GM06990 (cell line): Measurements from ENCODE around the gene PSD2.

Experiments used
- DNase-seq: peaks from one replicate; pipeline ENCODE4 v3.0.0-alpha.2; 2011; ENCODE audit not compliant: insufficient read length; ENCODE audit errors: extremely low read depth
- H3K27me3 ChIP-seq: replicated peaks from 2 replicates; pipeline ENCODE4 v1.6.0; 2011; ENCODE audit warnings: low read length; ENCODE audit not compliant: control insufficient read depth, insufficient read depth
- H3K36me3 ChIP-seq: 2 replicates; pipeline ENCODE4 v1.5.1; 2011; ENCODE audit warnings: low read length; ENCODE audit not compliant: control insufficient read depth, insufficient read depth
- H3K4me3 ChIP-seq: replicated peaks from 2 replicates; pipeline ENCODE4 v1.5.1; 2011; ENCODE audit warnings: low read depth, mild to moderate bottlenecking, control low read depth, low read length
- TF ChIP-seq, protein P1 (sequence below): IDR thresholded peaks from 2 replicates; pipeline ENCODE4 v1.5.1; 2011; ENCODE audit warnings: low read length, control low read depth, mild to moderate bottlenecking, inconsistent platforms; ENCODE audit not compliant: insufficient read depth, poor library complexity, severe bottlenecking

PSD2 gene

DNA sequence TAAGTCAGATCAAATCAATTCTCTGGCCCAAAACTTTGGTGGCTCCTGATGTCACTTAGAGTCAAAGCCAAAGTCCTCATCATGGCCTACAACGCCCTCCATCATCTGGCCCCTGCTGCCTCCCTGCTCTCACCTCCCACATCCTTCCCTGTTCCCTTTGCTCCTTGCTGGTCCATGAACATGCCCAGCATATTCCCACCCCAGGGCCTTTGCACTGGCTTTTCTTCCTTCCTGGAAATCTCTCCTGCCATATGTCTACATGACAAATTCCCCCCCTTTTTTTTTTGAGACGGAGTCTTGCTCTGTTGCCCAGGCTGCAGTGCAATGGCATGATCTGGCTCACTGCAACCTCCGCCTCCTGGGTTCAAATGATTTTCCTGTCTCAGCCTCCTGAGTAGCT is 11.1 kb upstream of the PSD2 start:
- H3K27me3 ChIP-seq, result no peaks in the 10 kb centered on the region; the same call in none of the 2 replicates
- H3K4me3 ChIP-seq, result no peak overlapping the region
- TF ChIP-seq, protein P1, sequence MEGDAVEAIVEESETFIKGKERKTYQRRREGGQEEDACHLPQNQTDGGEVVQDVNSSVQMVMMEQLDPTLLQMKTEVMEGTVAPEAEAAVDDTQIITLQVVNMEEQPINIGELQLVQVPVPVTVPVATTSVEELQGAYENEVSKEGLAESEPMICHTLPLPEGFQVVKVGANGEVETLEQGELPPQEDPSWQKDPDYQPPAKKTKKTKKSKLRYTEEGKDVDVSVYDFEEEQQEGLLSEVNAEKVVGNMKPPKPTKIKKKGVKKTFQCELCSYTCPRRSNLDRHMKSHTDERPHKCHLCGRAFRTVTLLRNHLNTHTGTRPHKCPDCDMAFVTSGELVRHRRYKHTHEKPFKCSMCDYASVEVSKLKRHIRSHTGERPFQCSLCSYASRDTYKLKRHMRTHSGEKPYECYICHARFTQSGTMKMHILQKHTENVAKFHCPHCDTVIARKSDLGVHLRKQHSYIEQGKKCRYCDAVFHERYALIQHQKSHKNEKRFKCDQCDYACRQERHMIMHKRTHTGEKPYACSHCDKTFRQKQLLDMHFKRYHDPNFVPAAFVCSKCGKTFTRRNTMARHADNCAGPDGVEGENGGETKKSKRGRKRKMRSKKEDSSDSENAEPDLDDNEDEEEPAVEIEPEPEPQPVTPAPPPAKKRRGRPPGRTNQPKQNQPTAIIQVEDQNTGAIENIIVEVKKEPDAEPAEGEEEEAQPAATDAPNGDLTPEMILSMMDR, result no peak
- no peaks in the 10 kb centered on the region for H3K36me3 ChIP-seq
- DNase-seq, result no peak

DNA sequence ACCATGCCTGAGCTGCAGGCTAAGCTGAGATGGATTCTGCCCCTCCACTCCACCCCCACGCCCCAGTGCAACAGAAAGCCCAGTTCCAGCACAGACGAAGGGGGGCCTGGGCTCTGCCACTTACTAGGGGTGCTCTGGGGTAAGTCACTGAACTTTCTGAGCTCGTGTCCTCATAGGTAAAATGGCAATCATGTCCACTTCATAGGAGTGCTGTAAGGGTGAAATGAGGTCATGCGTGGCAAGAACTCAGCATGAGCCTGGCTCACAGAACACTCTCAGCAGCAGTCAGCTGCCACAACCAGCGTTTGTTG is 8.4 kb upstream of the PSD2 start:
- TF ChIP-seq, protein P1, result no peak
- DNase-seq, result no peak
- H3K36me3 ChIP-seq, result no peaks in the 10 kb centered on the region
- H3K27me3 ChIP-seq, result no peaks in the 10 kb centered on the region; the same call in none of the 2 replicates
- H3K4me3 ChIP-seq, result no peak overlapping the region

DNA sequence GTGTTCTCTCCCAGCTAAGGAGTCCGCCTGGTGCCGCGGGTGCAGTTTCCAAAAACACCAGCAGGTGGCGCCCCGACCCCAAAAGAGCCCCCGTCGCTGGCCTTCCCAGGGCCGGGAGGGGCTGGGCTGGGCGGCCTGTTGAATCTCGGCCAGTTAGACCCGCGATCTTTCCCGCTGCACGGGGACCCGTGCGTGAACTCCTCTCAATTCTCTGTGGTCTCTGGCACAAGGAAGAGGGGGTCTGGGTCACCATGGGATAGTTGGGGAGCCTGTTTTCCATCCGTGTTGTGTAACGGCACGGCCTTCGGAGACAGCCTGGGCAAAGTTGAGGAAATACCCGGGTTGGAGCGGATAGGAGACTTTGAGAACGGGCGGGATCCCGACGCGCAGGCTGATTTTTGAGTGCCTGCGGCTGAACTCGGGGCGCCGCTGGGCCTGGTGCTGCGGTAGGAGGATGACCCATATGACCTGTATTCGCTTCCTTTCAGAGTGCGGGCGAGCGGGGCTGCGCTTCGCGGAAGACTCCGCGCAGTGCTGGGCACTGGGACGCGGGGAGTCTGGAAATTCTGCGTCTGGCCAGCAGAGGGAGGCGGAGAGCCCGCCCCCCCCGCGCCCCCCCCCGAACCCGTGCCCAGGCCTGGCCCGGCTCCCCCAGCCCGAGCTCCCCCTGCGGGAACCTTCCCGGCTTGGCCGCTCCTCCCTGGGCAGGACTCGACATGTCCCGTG is 7.9 kb upstream of the PSD2 start:
- TF ChIP-seq, protein P1, result peak; percentile 97
- H3K27me3 ChIP-seq, result no peaks in the 10 kb centered on the region; the same call in none of the 2 replicates
- H3K4me3 ChIP-seq, result peak overlapping the region; percentile 56
- no peaks in the 10 kb centered on the region for H3K36me3 ChIP-seq
- peak; percentile 85 for DNase-seq

DNA sequence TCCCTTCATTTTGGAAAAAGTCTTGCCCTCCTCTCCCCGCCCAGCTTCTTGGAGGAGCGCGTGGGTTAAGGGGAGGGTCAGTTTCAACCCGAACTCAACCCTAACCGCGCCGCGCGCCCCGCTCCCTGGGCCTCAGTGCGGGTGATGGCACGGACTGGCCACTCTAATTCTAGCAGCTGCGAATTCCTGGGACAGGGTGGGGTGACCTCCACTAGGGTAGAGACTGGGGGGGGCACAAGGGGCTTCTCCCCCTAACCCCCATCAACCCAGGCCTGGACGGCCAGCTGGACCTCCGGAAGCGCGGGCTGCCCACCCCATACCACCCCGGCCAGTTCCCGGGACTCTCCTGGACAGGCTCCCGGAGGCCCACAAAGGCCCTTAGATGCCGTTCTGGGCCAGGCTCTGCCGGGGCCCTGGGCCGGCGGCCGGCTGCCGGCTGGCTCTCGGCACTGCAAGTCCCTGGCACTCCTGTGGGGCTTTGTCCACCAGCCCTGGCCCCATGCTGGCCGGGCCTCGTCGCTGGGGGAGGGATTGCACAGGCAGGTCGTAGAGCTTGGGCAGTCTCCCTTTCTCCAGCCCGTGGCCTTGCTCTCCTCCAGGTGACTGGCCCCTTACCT is 7.2 kb upstream of the PSD2 start:
- H3K27me3 ChIP-seq, result no peaks in the 10 kb centered on the region; the same call in none of the 2 replicates
- no peaks in the 10 kb centered on the region for H3K36me3 ChIP-seq
- DNase-seq, result no peak
- no peak overlapping the region; the same call in 1 of the 2 replicates for H3K4me3 ChIP-seq
- TF ChIP-seq, protein P1, result no peak

DNA sequence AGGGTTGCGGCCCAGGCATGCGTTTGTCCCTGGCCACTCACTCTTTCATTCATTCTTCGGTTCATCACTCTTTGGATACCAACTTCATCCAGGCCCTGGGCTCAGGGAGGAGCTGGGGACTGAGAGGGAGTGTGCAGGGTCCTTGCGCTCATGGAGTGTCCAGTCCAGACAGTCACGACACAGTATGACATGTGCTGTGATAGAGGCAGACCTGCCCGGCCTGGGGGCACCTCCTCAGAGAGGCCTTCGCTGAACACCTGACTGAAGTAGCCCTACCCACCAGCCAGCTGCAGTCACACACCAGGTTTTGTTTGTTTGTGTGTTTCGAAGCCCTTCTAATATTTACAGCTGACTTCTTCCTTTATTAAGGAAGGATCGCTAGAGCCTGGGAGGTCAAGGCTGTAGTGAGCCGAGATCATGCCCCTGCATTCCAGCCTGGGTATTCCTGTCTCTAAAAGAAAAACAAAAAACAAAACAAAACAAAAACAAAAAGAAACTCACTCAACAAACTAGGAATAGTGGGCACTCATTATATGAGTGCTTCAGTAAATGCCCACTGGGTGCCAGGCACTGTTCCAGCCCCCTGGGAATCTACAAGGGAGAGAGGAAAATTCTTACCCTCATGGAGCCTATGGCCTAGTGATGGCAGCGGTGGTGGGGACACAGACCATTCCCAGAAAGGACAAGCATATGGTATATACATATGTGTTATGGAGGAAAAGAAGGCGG is 6.3 kb upstream of the PSD2 start:
- Histone ChIP-seq H3K4me3 (no peak overlapping the region), H3K27me3 (no peaks in the 10 kb centered on the region; the same call in none of the 2 replicates), H3K36me3 (no peaks in the 10 kb centered on the region)
- TF ChIP-seq, protein P1, result no peak
- DNase-seq, result no peak
